GM23338 (cell line): ENCODE results near the gene GNB1. TPM values are rescaled to one million over a fixed set of nuclear protein-coding genes. Genes with fewer than 3 reads are reported as not detected.

Experiments
- ATAC-seq: fragments of 200-7000 bp; cut with Tn5 transposase; 3 replicates; pipeline ENCODE4 v1.9.1; 2020
- DNase-seq: peaks from one replicate; pipeline ENCODE4 v3.0.0-alpha.2; 2015; ENCODE audit warnings: low spot score
- H2AFZ ChIP-seq: fragments of 200-600 bp; sonication (generic); 2 replicates; pipeline ENCODE4 v1.8.0; 2016; ENCODE audit warnings: antibody characterized with exemption, mild to moderate bottlenecking, moderate library complexity
- H3F3A ChIP-seq: fragments of 200-600 bp; sonication (generic); replicated peaks from 2 replicates; pipeline ENCODE4 v1.8.0; 2017; ENCODE audit warnings: antibody characterized with exemption, mixed run types, low read depth
- H3K27ac ChIP-seq: fragments of 200-600 bp; sonication (generic); 2 replicates; pipeline ENCODE4 v1.6.1; 2016; ENCODE audit warnings: low read depth
- H3K27me3 ChIP-seq: fragments of 200-600 bp; sonication (generic); 2 replicates; pipeline ENCODE4 v1.8.0; 2016; ENCODE audit warnings: mild to moderate bottlenecking, mixed run types, moderate library complexity; ENCODE audit not compliant: insufficient read depth
- H3K36me3 ChIP-seq: fragments of 200-600 bp; sonication (generic); 2 replicates; pipeline ENCODE4 v1.8.0; 2016; ENCODE audit warnings: mild to moderate bottlenecking; ENCODE audit not compliant: insufficient read depth
- H3K4me1 ChIP-seq: fragments of 200-600 bp; sonication (generic); 2 replicates; pipeline ENCODE4 v1.8.0; 2016; ENCODE audit warnings: mild to moderate bottlenecking, moderate library complexity; ENCODE audit not compliant: insufficient read depth
- H3K4me2 ChIP-seq: fragments of 200-600 bp; sonication (generic); 2 replicates; pipeline ENCODE4 v1.7.1; 2017; ENCODE audit warnings: mixed run types
- H3K4me3 ChIP-seq: fragments of 200-600 bp; sonication (generic); 2 replicates; pipeline ENCODE4 v1.6.1; 2016; ENCODE audit warnings: mixed run types
- H3K79me2 ChIP-seq: fragments of 200-600 bp; sonication (generic); replicated peaks from 2 replicates; pipeline ENCODE4 v1.8.0; 2017; ENCODE audit warnings: mild to moderate bottlenecking; ENCODE audit not compliant: insufficient read depth
- H3K9me2 ChIP-seq: fragments of 200-600 bp; sonication (generic); 2 replicates; pipeline ENCODE4 v1.8.0; 2017; ENCODE audit not compliant: insufficient read depth
- H4K20me1 ChIP-seq: fragments of 200-600 bp; sonication (generic); replicated peaks from 2 replicates; pipeline ENCODE4 v1.8.0; 2017; ENCODE audit warnings: mild to moderate bottlenecking; ENCODE audit not compliant: insufficient read depth
- H3K27ac Mint-ChIP-seq: 2 replicates; pipeline ENCODE4 v1.8.0; 2020; ENCODE audit warnings: inconsistent platforms, mild to moderate bottlenecking, moderate library complexity, mixed read lengths
- H3K27me3 Mint-ChIP-seq: 3 replicates; pipeline ENCODE4 v1.8.0; 2022; ENCODE audit warnings: low read depth, mild to moderate bottlenecking, moderate library complexity, mixed read lengths, inconsistent platforms; ENCODE audit not compliant: insufficient read depth, poor library complexity
- H3K36me3 Mint-ChIP-seq: 3 replicates; pipeline ENCODE4 v1.8.0; 2021; ENCODE audit warnings: low read depth, mild to moderate bottlenecking, inconsistent platforms, moderate library complexity, mixed read lengths
- H3K4me1 Mint-ChIP-seq: 3 replicates; pipeline ENCODE4 v1.8.0; 2020; ENCODE audit warnings: mild to moderate bottlenecking, inconsistent platforms, mixed read lengths
- H3K4me3 Mint-ChIP-seq: 3 replicates; pipeline ENCODE4 v1.8.0; 2021; ENCODE audit warnings: moderate library complexity, mild to moderate bottlenecking, inconsistent platforms, mixed read lengths
- H3K9me3 Mint-ChIP-seq: 3 replicates; pipeline ENCODE4 v1.8.0; 2020; ENCODE audit warnings: moderate library complexity, mild to moderate bottlenecking, inconsistent platforms, mixed read lengths
- EZH2 ChIP-seq: fragments of 200-600 bp; sonication (generic); IDR thresholded peaks from one replicate; pipeline ENCODE4 v1.8.0; 2017; ENCODE audit warnings: antibody characterized with exemption, mild to moderate bottlenecking, low read depth; ENCODE audit not compliant: unreplicated experiment
- STAT1 ChIP-seq: IDR thresholded peaks from one replicate; pipeline ENCODE4 v1.6.1; 2016; ENCODE audit warnings: antibody characterized with exemption; ENCODE audit not compliant: unreplicated experiment
- polyA plus RNA-seq: library from polyadenylated mRNA; unstranded; fragments of >200 nt; fragmentation: Nextera tagmentation; extraction: Ambion mirVana; gene quantifications from 2 replicates; pipeline ENCODE4 v1.2.1, GENCODE V29; 2016
- total RNA-seq: library from RNA; depleted of rRNA; stranded (reverse); fragments of >200 nt; shearing (Covaris generic); gene quantifications from 2 replicates; pipeline ENCODE4 v1.2.3, GENCODE V29; 2014
- TF ChIP-seq, protein P1 (sequence below): fragments of 250-450 bp; sonication (Bioruptor Pico); IDR thresholded peaks from 2 replicates; pipeline ENCODE4 v1.5.0; 2020; ENCODE audit warnings: mild to moderate bottlenecking, moderate library complexity
- TF ChIP-seq, protein P2 (sequence below): IDR thresholded peaks from one replicate; pipeline ENCODE4 v1.6.1; 2018; ENCODE audit warnings: antibody characterized with exemption; ENCODE audit not compliant: unreplicated experiment

Gene GNB1
- total and polyA plus RNA-seq, 2 experiments from 2014 or later = 65.4 to 138 TPM

DNA sequence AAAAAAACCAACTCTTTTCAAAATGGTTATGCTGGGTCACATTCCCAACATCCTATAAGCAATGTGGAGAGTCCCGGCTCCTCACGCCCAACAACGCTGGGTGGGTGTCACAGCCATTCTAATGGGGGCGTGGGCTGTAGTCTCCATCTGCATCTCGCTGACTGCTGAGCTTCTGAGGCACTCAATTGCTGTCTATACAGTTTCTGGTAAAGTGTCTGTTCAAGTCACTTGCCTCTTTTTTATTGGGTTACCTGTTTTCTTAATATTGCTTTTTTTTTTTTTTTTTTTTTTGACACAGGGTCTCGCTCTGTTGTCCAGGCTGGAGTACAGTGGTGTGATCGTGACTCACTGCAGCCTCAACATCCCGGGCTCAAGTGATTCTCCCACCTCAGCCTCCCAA, 54.8 kb downstream of the GNB1 start:
- 0 out of 2 replicates have a peak, but pooled peaks cover 5% of the 10 kb centered on the region for H3K4me1 ChIP-seq
- H3K36me3 Mint-ChIP-seq = peaks cover 64% of the 10 kb centered on the region
- H3K27me3 Mint-ChIP-seq = peaks cover 5% of the 10 kb centered on the region
- peaks cover 48% of the 10 kb centered on the region for H4K20me1 ChIP-seq
- no peak overlapping the region for H3K4me3 ChIP-seq
- no peaks in the 10 kb centered on the region for H3K9me3 Mint-ChIP-seq
- H3K4me2 ChIP-seq = no peak overlapping the region
- no peak overlapping the region for H3K27ac Mint-ChIP-seq
- no peak for ATAC-seq
- 0 out of 2 replicates have a peak overlapping the region, but pooled peaks have one; percentile 26 for H3K27ac ChIP-seq
- no peak for TF ChIP-seq STAT1
- TF ChIP-seq, protein P1, sequence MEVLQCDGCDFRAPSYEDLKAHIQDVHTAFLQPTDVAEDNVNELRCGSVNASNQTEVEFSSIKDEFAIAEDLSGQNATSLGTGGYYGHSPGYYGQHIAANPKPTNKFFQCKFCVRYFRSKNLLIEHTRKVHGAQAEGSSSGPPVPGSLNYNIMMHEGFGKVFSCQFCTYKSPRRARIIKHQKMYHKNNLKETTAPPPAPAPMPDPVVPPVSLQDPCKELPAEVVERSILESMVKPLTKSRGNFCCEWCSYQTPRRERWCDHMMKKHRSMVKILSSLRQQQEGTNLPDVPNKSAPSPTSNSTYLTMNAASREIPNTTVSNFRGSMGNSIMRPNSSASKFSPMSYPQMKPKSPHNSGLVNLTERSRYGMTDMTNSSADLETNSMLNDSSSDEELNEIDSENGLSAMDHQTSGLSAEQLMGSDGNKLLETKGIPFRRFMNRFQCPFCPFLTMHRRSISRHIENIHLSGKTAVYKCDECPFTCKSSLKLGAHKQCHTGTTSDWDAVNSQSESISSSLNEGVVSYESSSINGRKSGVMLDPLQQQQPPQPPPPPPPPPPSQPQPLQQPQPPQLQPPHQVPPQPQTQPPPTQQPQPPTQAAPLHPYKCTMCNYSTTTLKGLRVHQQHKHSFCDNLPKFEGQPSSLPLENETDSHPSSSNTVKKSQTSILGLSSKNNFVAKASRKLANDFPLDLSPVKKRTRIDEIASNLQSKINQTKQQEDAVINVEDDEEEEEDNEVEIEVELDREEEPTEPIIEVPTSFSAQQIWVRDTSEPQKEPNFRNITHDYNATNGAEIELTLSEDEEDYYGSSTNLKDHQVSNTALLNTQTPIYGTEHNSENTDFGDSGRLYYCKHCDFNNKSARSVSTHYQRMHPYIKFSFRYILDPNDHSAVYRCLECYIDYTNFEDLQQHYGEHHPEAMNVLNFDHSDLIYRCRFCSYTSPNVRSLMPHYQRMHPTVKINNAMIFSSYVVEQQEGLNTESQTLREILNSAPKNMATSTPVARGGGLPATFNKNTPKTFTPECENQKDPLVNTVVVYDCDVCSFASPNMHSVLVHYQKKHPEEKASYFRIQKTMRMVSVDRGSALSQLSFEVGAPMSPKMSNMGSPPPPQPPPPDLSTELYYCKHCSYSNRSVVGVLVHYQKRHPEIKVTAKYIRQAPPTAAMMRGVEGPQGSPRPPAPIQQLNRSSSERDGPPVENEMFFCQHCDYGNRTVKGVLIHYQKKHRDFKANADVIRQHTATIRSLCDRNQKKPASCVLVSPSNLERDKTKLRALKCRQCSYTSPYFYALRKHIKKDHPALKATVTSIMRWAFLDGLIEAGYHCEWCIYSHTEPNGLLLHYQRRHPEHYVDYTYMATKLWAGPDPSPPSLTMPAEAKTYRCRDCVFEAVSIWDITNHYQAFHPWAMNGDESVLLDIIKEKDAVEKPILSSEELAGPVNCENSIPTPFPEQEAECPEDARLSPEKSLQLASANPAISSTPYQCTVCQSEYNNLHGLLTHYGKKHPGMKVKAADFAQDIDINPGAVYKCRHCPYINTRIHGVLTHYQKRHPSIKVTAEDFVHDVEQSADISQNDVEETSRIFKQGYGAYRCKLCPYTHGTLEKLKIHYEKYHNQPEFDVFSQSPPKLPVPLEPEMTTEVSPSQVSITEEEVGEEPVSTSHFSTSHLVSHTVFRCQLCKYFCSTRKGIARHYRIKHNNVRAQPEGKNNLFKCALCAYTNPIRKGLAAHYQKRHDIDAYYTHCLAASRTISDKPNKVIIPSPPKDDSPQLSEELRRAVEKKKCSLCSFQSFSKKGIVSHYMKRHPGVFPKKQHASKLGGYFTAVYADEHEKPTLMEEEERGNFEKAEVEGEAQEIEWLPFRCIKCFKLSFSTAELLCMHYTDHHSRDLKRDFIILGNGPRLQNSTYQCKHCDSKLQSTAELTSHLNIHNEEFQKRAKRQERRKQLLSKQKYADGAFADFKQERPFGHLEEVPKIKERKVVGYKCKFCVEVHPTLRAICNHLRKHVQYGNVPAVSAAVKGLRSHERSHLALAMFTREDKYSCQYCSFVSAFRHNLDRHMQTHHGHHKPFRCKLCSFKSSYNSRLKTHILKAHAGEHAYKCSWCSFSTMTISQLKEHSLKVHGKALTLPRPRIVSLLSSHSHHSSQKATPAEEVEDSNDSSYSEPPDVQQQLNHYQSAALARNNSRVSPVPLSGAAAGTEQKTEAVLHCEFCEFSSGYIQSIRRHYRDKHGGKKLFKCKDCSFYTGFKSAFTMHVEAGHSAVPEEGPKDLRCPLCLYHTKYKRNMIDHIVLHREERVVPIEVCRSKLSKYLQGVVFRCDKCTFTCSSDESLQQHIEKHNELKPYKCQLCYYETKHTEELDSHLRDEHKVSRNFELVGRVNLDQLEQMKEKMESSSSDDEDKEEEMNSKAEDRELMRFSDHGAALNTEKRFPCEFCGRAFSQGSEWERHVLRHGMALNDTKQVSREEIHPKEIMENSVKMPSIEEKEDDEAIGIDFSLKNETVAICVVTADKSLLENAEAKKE (CRISPR knock-in tag) = no peak
- no peak for TF ChIP-seq EZH2
- TF ChIP-seq, protein P2, sequence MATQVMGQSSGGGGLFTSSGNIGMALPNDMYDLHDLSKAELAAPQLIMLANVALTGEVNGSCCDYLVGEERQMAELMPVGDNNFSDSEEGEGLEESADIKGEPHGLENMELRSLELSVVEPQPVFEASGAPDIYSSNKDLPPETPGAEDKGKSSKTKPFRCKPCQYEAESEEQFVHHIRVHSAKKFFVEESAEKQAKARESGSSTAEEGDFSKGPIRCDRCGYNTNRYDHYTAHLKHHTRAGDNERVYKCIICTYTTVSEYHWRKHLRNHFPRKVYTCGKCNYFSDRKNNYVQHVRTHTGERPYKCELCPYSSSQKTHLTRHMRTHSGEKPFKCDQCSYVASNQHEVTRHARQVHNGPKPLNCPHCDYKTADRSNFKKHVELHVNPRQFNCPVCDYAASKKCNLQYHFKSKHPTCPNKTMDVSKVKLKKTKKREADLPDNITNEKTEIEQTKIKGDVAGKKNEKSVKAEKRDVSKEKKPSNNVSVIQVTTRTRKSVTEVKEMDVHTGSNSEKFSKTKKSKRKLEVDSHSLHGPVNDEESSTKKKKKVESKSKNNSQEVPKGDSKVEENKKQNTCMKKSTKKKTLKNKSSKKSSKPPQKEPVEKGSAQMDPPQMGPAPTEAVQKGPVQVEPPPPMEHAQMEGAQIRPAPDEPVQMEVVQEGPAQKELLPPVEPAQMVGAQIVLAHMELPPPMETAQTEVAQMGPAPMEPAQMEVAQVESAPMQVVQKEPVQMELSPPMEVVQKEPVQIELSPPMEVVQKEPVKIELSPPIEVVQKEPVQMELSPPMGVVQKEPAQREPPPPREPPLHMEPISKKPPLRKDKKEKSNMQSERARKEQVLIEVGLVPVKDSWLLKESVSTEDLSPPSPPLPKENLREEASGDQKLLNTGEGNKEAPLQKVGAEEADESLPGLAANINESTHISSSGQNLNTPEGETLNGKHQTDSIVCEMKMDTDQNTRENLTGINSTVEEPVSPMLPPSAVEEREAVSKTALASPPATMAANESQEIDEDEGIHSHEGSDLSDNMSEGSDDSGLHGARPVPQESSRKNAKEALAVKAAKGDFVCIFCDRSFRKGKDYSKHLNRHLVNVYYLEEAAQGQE = no peak
- H3K4me1 Mint-ChIP-seq = peaks cover 16% of the 10 kb centered on the region; the same call in 2 of the 3 replicates
- H3K36me3 ChIP-seq = peaks cover 7% of the 10 kb centered on the region; the same call in 1 of the 2 replicates
- no peaks in the 10 kb centered on the region for H3K27me3 ChIP-seq
- H2AFZ ChIP-seq = no peak overlapping the region
- no peak for DNase-seq
- no peaks in the 10 kb centered on the region for H3K9me2 ChIP-seq
- peaks cover 33% of the 10 kb centered on the region for H3F3A ChIP-seq
- peaks cover 100% of the 10 kb centered on the region for H3K79me2 ChIP-seq
- no peak overlapping the region for H3K4me3 Mint-ChIP-seq
